GM21447 (cell line): ENCODE results near the gene DRC1.

ENCODE experiments used
- ATAC-seq: cut with Tn5 transposase; IDR thresholded peaks from one replicate; pipeline ENCODE4 v1.9.1; 2021; ENCODE audit not compliant: unreplicated experiment

Gene DRC1

DNA sequence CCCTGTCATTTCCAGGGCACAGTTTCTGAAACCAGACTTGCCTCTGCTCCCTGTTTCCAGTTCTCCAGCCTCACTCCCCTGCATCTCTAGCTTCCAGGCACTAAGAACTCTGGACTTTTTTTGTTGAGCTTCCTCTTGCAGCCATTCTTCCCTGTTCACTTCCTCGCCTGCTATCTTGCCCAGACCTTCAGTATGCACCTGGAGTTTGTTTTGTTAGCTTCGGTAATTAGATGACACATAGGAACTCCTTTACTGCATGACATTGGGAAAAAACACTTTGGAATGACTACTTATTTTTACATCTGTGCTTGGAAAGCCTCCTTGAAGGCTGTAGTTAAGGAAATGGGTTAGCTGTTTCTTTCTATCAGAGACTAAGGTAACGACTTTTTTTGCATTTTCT is 41.0 kb downstream of the DRC1 start:
- no peak for ATAC-seq

DNA sequence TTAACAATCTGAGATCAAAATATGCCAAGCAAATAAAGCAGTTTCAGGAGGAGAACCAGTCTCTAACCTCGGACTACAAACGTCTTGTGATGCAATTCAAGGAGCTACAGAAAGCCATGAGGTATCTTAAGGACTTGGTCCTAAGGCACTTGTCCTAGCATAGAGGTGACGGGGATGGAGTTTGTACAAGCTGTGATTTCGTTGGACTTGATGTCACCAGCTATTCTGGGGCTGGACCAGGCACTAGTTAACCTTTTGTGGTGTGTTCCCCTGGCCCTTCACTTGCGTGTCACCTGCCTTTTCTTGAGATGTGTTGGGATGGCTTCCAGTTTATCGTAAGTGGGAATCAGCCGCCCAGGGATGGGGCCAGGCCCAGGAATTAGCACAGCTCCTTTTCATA is 42.5 kb downstream of the DRC1 start:
- ATAC-seq, result no peak

DNA sequence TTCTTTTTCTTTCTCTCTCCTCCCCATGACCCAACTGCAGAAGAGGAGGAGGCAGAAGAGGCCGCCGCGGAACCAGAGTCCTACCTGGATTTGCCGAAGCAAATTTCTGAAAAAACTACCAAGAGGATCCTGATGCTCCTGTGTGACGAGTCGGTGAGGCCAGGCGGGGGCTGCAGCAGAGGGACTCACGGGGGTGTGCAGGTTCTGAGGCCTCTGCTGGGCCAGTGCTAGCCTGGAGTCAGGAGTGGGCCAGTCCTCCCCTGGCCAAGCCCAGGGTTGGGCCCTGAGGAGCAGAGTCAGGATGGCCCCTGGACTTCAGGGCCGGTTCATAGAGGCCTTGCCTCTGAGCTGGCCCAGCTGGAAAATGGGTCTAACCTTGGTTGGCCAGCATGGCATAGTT is 46.9 kb downstream of the DRC1 start:
- no peak for ATAC-seq

DNA sequence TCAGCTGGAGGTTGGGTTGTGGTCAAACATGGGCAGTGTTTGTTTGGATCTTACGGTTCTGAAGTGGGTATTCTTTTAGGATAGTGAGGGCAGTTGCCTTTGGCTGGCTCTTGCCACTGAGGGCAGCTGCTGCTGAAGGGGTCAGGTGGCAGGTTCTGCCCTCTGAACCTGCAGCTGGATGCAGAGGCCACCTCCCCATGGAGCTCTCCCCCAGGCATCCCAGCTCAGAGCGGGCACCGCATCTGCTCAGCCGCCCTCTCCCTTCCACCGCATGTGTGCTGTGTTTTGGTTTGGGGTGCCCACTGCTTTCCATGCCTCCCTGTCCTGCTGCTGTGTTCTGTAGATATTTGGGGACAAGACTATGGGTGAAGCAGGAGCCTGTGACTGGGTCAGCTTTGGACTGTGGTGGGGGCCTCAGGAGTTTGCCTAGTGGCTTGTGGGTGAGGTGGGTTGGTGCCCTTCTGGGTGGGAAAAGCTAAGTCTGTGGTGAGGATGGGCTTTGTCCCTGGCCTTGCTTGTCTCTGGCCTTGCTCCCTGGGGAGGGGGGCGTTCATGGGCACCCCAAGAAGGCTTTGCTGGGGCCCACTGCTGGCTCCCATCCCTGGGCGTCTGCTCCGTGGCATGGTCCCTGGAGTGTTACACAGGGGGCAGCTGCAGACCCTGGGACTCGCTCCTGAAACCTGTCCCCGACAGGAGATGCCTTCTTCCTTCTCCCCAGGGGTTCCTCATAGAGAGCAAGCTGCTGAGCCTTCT is 47.7 kb downstream of the DRC1 start:
- ATAC-seq, result no peak

DNA sequence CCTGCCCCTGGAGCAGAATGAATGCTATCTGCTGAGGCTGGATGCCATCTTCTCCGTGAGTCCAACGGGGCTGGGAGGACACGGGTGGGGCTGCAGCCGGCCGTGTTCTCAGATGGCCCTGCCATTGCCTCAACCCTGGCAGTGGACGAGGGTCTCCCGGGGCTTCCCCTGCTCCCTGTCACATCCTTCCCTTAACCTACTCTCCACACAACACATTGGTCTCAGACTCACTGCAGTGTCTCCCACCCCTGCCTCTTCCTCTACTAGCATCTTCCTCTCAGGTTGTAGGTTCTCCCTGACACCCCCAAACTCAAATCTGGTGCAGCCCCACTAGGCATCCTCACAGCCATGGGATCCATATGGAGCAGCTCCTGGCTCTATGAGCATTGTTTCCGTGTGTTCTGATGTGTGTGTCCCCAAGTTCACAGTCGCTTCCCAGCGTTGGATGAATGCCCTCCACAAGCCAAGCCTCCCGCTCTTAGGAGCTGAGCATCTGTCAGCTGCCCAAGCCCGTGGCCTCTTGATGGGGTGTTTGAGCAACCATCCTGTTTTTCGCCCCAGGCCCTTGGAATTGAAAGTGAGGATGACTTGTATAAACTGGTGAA is 48.4 kb downstream of the DRC1 start:
- no peak for ATAC-seq

DNA sequence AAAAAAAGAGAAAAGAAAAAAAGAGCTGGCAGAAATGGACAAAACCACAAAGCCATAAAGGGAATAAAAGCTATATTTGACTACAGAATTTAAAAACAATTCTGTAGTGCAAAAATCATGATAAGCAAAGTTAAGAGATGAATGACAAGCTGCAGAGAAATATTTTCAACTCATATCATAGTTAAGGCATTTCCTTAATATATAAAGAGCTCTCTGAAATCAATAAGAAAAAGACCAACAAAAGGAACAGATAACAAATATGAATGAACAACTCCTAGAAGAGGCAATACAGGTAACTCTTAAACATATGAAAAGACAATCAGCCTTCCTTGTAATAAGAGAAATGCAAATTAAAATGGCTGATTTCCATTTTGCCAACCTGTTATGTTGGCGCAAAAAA is 50.0 kb downstream of the DRC1 start:
- ATAC-seq, result no peak

DNA sequence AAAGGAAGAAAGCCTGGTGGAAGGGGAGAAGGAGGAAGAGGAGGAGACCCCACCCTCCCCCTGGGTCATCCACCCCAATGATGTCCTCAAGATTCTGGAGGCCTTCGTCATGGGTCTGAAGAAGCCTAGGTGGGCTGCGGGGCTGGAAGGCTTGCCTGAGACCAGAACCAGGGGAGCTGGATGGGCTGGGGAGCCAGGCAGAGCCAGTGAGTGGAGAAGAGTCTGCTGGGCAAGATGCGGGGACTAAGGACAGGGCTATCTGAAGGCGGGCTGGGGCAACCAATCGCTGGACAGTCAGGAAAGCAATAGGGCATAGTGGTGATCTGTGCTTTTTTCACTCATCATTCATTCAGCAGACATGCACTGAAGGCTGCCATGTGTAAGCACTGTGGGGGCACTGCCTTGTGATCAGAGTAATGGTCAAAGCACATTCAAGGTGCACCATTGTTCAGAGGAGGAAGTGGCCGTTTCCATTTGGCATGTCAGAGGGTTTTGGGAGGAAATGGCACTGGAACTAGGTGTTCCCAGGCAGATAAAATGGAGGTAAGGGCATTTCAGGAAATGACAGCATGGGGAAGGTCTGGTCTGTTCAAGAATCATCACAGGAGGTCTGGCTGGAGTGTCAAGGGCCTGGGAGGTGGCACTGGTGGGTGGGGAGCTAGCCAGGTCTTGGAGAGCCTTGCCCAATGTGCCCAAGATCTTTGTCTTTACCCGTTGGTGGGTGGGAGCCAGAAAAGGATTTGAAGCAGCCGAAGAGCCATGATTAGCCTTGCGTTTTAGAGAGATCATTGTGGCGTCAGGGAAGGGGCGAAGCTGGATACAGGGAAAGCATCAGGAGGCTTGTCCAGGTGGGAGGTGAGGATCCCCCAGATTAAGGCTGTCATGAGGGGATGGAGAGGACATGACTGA is 52.0 kb downstream of the DRC1 start:
- no peak for ATAC-seq

DNA sequence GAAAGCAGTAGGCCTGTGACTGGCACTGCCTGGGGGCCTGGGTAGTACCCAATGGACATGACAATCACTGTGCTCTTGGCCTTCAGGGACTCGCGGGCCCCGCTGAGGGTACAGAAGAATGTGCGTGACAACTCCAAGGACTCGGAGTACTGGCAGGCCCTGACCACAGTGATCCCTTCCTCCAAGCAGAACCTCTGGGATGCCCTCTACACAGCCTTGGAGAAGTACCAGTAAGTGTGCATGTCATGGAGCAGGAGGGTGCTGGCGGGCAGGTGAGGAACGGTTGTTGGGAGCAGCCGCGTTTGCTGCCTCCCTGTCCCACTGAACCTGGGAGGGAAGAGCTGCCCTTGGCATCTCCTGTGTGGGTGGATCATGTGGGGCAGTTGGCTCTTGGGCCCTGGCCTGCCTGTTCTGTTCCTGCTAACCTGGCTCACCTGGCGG is 52.9 kb downstream of the DRC1 start:
- ATAC-seq, result no peak

DNA sequence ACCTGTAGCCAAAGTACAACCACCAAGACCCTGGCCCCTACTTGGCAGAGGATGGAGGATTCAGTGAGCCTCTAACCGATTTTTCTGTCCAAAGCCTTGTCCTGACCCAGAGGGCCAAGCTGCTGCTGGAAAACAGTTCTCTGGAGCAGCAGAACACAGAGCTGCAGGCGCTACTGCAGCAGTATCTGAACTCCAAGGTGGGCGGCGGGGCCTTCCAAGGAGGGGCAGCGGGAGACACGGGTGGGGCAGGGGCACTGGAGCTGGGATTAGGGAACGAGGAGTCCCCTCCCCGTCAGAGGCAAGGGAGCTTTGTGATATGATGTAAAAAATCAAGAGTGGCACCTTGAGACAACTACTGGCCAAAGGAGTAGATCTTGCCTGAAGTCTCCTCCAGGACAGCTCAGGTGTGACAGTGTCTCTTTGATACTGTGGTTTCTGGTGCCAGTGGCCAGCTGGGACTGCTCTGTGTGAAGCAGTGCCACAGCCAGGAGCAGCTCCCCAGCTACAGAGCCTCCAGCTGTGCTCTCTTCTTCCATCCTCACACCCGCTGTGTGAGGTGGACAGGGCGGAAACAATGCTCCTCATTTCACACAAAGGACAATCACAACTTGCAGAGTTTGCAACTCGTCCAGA is 53.4 kb downstream of the DRC1 start:
- ATAC-seq, result no peak

DNA sequence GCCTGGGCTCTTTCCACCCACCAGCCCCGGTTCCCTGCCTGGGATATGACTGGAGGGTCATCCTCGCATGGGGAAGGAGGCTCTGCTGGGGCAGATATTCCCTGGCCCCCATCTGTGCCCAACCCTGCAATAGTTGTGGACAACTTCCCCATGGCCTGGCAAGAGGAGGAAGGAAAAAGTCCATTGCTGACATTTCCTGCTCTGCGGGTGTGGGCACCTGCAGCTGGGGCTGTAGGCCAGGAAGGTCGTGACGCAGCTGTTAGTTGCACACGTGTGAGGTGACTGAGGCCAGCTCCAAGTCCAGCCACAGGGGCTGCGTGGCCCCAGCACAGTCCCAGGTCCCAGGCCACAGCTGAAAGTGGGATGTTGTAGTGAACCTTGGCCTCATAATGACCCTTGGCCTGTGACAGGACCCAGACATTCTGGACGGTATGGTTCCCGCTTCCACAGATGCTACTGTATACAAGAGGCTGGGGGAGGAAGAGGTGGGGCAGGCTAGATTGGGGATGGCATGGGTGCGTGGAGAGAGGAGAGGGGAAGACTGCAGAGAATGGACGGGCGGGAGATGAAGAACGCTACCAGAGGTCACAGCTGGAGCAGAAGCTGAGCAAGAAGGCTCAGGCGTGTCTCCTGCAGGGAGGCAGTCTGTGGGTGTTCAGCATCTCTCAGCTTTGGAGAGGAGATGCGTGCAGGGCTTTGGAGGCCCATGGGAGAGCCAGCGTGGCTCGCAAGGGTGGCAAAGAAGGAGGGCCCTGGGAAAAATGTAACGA is 54.1 kb downstream of the DRC1 start:
- ATAC-seq, result no peak

DNA sequence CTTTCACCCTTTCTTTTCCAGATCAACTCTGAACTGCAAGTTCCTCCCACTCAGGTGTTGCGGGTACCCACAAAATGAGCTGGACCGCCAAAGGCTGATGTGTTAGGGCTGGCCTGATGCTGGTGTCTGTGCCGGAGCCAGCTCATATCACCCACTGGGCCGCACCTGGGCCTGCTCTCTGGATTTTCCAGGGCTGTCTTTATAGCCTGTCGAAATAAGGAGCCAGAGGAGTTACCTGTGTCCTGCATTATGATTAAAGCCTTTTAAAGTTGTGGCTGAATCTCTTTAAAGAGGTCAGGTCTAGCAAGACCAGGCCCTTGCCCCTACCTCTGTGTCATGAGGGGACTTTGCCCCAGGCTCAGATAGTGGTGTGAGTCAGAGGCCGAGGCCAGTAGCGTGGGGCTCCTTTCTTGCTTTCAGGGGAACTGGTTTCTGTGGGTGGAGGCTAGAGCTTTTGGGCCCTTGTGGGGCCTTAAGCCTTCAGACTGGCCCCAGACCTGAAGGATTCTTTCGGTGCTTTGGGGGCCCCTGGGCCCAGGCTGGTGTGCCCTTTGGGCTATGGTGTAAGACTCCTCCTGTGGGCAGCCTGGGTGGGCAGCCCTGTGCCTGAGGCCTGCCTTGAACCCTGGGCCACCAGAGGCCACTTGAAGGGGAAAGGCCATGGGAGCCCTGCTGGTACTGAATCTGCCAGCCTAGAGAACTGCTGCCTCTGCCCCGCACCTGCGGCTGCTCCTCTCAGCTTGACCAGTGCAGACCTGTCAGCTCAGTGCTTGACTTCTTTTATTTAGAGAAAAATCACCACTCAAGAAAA is 54.9 kb downstream of the DRC1 start:
- no peak for ATAC-seq

DNA sequence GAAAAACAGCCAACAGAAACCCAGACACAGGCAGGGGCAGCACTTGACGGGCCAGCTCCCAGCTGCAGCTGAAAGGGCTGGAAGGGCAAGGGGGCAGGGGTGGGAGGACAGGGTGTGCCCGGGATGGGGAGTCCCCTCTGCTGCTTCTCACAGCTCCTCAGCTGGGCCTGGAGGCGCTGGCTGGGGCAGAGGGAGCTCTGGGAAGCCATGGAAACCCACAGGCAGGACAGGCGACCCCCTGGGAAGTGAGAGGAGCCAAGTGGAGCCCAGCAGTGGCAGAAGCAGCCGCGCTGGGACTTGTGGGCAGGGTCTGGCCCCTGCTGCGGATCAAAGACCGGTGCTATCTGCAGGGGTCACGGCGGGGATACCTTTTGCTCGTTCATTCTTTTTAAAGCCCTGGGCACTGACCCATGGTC is 55.5 kb downstream of the DRC1 start:
- ATAC-seq, result no peak

DNA sequence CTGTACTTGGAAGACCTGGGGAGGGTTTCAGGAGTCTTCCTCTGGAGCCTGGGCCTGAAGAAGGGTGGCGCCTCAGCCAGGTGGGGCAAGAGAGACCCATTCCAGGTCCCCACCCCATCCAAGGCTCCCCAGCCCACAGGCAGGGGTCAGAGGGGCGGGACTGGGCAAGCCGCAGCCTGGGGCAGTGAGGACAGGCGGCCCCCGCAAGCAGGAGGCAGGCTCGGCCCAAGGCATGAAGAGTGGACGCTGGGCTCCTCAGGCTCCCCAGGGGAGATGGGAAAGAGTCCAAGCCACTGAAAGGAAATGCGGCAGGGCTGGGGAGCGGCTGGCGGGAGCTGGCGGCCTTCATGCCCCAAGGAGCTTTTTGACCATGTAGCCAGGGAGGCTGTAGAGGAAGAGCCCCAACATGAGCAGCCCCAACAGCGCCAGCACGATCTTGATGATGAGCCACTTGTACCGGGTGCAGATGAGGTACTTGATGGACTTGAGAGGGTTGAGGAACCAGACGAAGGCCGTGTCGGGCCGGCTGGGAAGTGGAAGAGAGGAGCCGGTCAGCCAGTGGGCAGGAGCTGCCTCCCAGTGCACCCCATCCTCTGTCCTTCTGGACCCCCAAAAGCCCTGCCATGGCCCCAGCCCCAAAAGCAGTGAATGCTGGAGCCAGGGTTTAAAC is 56.1 kb downstream of the DRC1 start:
- ATAC-seq, result no peak

DNA sequence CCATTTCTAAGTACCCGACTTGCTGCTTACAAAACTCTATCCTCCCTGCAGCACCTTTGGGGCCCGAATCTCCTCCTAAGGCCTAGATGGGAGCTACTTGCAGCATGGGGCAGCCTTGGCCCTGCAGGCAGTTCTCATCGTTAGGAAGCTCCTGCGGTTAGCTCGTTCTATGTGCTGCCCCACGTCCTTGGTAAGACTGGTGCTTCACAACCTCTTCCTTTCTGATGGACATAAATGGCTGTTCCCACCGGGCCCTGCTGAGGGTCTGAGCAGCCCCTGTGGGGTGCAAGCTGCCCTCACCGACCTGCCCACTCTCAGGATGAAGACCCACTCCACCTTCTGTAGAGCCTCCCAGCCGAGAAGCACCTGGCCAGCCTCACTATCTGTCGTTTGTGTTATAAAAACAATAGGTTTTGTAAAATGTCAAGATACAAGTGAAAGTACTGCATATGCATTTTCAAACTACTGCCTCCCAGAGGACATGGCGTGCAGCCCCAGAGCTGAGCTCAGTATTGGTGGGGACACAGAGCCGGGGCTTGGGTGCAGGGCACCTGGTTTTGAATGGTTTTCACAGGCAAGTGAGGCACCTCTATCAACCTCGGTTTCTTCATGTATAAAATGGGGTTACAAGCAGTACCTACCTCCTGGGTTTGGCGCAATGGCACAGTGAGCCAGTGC is 56.8 kb downstream of the DRC1 start:
- ATAC-seq, result no peak

DNA sequence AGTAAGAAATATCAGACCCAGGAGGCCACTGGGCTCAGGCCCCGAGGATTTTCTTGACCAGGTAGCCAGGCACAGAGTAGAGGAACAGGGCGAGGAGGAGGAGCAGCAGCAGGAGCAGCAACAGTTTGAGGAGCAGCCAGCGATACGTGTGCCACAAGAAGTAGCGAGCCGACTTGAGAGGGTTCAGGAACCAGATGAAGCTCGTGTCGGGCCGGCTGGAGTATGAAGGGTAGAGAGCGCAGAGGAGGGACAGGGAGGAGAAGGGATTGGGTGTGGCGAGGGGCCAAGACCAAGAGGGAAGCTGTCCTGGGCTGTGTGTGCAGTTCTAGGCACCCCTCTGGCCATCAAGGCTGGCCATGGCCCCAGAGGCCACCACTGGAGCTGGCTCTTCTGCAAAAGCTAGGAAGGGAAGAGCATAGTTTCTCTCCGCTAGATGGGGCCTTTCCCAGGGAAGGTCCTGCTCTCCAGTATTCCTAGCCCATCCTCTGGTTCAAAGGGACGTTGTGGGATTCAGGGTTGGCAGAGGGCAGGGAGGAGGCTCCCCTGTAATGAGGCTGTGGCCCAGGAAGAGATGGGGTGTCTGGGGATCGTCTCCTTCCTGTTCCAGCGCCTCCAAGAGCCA is 58.4 kb downstream of the DRC1 start:
- no peak for ATAC-seq

DNA sequence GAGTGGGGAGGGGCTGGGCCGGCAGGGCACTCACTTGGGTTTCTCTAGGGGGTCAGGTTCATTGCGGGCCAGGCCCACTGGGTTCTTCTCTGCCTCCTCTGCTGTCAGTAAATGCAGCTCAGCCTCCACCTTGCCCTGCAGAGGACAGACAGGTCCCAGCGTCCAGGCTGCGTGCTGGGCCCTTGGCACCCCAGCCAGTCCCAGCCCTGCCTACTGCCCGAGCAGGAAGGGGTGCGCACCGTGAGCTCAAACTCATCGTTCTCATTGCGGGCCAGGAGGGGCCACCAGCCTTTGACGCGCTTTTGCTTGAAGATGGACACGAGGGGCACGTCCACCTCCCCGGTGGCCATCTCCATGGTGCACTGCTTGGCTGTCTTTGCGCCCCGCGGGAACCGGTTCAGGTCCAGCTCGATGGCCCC is 58.9 kb downstream of the DRC1 start:
- no peak for ATAC-seq

DNA sequence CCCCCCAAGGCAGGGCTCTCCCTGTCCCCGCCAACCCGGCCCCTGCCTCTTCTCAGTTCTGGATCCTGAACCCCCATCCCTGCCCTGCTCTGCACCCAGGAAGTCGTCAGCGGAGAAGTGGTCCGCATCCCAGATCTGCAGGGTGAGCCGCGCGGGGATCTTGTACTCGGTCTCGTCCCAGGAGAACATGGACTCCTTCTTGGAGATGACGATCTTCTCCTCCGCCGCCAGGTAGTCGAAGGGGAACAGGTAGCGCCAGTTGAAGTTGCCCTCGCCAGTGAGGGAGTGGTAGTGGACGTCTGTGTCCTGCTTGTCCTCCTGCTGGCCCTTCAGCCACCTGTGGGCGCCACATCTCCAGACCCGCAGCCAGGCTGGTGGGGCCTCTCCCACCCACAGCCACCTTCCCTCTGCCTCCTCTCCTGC is 59.9 kb downstream of the DRC1 start:
- no peak for ATAC-seq

DNA sequence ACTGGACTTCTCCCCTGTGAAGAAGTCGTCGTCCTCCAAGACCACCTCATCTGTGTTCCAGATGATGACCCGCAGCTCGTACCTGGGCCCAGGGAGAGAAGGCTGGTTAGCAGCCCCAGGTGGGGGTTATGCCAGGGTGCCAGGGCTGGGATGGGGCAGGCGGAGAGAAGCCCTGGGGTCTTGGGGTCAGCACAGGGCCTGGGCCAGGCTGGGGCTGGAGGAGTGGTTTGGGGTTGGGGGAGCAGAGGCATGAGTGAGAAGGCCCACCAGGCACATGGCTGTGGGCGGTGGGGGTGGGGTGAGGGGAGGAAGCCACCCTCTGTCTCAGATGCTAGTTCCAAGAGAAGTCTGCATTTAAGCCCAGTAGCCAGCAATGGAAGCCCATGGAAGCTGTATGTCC is 60.4 kb downstream of the DRC1 start:
- ATAC-seq, result no peak
